Activated CD4-positive, alpha-beta T cell treated with anti-CD3 and anti-CD28 coated beads for 24 hours (primary cell): ENCODE results near the gene SLC2A9.

ENCODE experiments used
- DNase-seq, 2 donors: peaks; one replicate each; pipeline ENCODE4 v3.0.0-alpha.2; 2020; ENCODE audit warnings: low read depth in 2 of 2

Gene SLC2A9

GRCh38 chr4:10020871-10021652, at the start of gene SLC2A9:
TSS of gene SLC2A9 (minus strand) at chr4:10021497. CDS start at chr4:10021429, 68 bp downstream.
- no peak for DNase-seq

- no peak for DNase-seq
Observed at GRCh38 chr4:10069075-10069642, 47.9 kb upstream of the SLC2A9 start.

GRCh38 chr4:10066670-10067651, 45.7 kb upstream of the SLC2A9 start:
- no peak for DNase-seq

GRCh38 chr4:10066206-10066605, 44.9 kb upstream of the SLC2A9 start:
- DNase-seq: no peak

- DNase-seq: no peak
Observed at GRCh38 chr4:10063544-10064300, 42.4 kb upstream of the SLC2A9 start.

- DNase-seq: no peak
Observed at GRCh38 chr4:10061650-10062415, 40.5 kb upstream of the SLC2A9 start.

- no peak for DNase-seq
Observed at GRCh38 chr4:10058371-10058770, 37.1 kb upstream of the SLC2A9 start.

- no peak for DNase-seq
Observed at GRCh38 chr4:10057023-10057395, 35.7 kb upstream of the SLC2A9 start.

GRCh38 chr4:10056334-10057022, 35.2 kb upstream of the SLC2A9 start:
- DNase-seq: no peak

GRCh38 chr4:10055871-10056270, 34.6 kb upstream of the SLC2A9 start:
- DNase-seq: no peak

- no peak for DNase-seq
Observed at GRCh38 chr4:10054571-10055041, 33.3 kb upstream of the SLC2A9 start.

- no peak for DNase-seq
Observed at GRCh38 chr4:10053635-10054453, 32.5 kb upstream of the SLC2A9 start.

GRCh38 chr4:10051517-10052135, 30.3 kb upstream of the SLC2A9 start:
- no peak for DNase-seq

- DNase-seq: no peak
Observed at GRCh38 chr4:10050721-10051120, 29.4 kb upstream of the SLC2A9 start.

- DNase-seq: no peak
Observed at GRCh38 chr4:10050261-10050661, 29.0 kb upstream of the SLC2A9 start.

GRCh38 chr4:10048941-10049697, 27.8 kb upstream of the SLC2A9 start:
- no peak for DNase-seq

- no peak for DNase-seq
Observed at GRCh38 chr4:10047967-10048366, 26.7 kb upstream of the SLC2A9 start.

- DNase-seq: no peak
Observed at GRCh38 chr4:10046471-10046870, 25.2 kb upstream of the SLC2A9 start.
